HL-60 (cell line): ENCODE data around the gene CALML6.

Experiments
- DNase-seq, 2 experiments: peaks; one replicate each; pipeline ENCODE4 v3.0.0-alpha.2; 2010 to 2020; ENCODE audit warnings: low read depth in 1 of 2, low spot score in 1 of 2
- H3K27ac ChIP-seq: fragments of 250-450 bp; sonication (Bioruptor Pico); replicated peaks from 2 replicates; pipeline ENCODE4 v1.5.1; 2020; ENCODE audit warnings: mild to moderate bottlenecking, moderate library complexity
- H3K27me3 ChIP-seq: fragments of 250-450 bp; sonication (Bioruptor Pico); 2 replicates; pipeline ENCODE4 v1.5.1; 2021; ENCODE audit warnings: mild to moderate bottlenecking, moderate library complexity; ENCODE audit not compliant: insufficient read depth, poor library complexity, severe bottlenecking
- H3K4me3 ChIP-seq: replicated peaks from 2 replicates; pipeline ENCODE4 v1.5.1; 2011; ENCODE audit warnings: mild to moderate bottlenecking, control low read depth, low read length; ENCODE audit not compliant: insufficient read depth
- GABPA ChIP-seq: IDR thresholded peaks from 2 replicates; pipeline ENCODE4 v1.6.1; 2012; ENCODE audit warnings: low read depth
- POLR2AphosphoS5 ChIP-seq: IDR thresholded peaks from 2 replicates; pipeline ENCODE4 v1.6.1; 2012; ENCODE audit warnings: low read depth
- SPI1 ChIP-seq: IDR thresholded peaks from 2 replicates; pipeline ENCODE4 v1.6.1; 2012; ENCODE audit warnings: low read depth, mild to moderate bottlenecking, borderline replicate concordance
- TF ChIP-seq, protein P1 (sequence below): IDR thresholded peaks from one replicate; pipeline ENCODE4 v1.5.1; 2011; ENCODE audit warnings: low read length, control low read depth, inconsistent platforms; ENCODE audit not compliant: insufficient read depth
- TF ChIP-seq, protein P2 (sequence below): IDR thresholded peaks from 2 replicates; pipeline ENCODE4 v1.6.1; 2012; ENCODE audit warnings: low read depth; ENCODE audit not compliant: insufficient replicate concordance

CALML6 gene

DNA sequence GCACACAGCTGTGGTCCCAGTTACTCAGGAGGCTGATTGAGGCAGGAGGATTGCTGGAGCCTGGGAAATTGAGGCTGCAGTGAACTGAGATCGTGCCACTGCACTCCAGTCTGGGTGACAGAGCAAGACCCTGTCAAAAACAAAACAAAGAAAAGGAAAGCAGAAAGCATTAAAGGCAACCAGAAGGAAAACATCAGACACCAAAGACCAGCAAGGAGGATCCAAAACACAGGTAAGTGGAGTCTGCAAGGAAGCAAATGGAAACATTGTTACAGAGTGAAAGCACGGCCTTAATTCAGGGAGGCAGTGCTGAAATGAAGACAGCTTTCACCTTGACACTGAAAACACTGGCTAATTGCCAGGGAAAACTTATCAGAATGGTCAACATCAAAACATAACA lies 47.7 kb downstream of the CALML6 start:
- Histone ChIP-seq H3K27ac (no peak overlapping the region), H3K27me3 (peaks cover 9% of the 10 kb centered on the region), H3K4me3 (no peak overlapping the region)
- TF ChIP-seq, protein P1, sequence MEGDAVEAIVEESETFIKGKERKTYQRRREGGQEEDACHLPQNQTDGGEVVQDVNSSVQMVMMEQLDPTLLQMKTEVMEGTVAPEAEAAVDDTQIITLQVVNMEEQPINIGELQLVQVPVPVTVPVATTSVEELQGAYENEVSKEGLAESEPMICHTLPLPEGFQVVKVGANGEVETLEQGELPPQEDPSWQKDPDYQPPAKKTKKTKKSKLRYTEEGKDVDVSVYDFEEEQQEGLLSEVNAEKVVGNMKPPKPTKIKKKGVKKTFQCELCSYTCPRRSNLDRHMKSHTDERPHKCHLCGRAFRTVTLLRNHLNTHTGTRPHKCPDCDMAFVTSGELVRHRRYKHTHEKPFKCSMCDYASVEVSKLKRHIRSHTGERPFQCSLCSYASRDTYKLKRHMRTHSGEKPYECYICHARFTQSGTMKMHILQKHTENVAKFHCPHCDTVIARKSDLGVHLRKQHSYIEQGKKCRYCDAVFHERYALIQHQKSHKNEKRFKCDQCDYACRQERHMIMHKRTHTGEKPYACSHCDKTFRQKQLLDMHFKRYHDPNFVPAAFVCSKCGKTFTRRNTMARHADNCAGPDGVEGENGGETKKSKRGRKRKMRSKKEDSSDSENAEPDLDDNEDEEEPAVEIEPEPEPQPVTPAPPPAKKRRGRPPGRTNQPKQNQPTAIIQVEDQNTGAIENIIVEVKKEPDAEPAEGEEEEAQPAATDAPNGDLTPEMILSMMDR = no peak
- no peak for TF ChIP-seq GABPA
- no peak for TF ChIP-seq POLR2AphosphoS5
- TF ChIP-seq, protein P2, sequence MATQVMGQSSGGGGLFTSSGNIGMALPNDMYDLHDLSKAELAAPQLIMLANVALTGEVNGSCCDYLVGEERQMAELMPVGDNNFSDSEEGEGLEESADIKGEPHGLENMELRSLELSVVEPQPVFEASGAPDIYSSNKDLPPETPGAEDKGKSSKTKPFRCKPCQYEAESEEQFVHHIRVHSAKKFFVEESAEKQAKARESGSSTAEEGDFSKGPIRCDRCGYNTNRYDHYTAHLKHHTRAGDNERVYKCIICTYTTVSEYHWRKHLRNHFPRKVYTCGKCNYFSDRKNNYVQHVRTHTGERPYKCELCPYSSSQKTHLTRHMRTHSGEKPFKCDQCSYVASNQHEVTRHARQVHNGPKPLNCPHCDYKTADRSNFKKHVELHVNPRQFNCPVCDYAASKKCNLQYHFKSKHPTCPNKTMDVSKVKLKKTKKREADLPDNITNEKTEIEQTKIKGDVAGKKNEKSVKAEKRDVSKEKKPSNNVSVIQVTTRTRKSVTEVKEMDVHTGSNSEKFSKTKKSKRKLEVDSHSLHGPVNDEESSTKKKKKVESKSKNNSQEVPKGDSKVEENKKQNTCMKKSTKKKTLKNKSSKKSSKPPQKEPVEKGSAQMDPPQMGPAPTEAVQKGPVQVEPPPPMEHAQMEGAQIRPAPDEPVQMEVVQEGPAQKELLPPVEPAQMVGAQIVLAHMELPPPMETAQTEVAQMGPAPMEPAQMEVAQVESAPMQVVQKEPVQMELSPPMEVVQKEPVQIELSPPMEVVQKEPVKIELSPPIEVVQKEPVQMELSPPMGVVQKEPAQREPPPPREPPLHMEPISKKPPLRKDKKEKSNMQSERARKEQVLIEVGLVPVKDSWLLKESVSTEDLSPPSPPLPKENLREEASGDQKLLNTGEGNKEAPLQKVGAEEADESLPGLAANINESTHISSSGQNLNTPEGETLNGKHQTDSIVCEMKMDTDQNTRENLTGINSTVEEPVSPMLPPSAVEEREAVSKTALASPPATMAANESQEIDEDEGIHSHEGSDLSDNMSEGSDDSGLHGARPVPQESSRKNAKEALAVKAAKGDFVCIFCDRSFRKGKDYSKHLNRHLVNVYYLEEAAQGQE = no peak
- TF ChIP-seq SPI1 = no peak
- DNase-seq = no peak

DNA sequence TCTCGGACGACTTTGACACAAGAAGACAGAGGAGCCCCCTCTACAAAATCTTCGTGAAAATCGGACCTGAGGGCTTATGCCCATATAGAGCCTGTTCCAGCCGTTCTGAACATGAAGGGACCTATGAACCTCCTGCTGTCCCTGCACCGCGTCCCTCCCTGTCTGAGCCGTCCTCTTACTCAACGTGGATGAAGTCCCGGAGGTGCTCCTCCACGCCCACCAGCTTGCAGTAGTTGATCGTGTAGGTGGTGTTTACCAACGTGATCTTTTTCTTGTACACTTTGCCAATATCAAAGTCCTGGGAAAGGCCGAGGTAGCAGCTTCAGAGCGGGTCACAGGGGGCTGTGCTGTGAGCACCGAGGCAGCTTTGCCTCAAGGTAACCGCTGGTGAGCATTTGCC lies 48.5 kb downstream of the CALML6 start:
- Histone ChIP-seq H3K27ac (no peak overlapping the region), H3K4me3 (no peak overlapping the region), H3K27me3 (peaks cover 10% of the 10 kb centered on the region)
- no peak for TF ChIP-seq POLR2AphosphoS5
- TF ChIP-seq, protein P1 = no peak
- TF ChIP-seq GABPA = no peak
- TF ChIP-seq, protein P2 = no peak
- TF ChIP-seq SPI1 = no peak
- no peak for DNase-seq

DNA sequence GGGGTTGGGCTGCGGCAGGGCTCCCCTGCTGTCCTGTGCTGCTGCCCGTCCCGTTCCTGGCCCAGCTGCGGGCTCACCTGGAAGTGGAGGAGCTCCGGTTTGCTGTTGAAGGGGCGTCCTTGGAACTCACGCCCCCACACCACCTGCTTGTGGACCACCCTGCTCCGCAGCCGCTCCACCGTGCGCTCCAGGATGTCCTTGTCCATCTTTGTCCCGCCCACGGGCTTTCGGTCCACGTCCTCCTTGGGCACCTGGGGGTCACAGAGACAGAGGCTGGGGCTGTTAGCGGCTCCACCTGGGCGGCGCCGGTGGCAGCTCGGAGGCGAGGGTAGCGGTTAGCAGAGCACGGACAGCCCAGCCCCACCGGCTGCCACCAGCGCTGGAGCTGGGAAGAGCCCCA lies 49.8 kb downstream of the CALML6 start:
- no peak for DNase-seq
- H3K4me3 ChIP-seq = no peak overlapping the region
- TF ChIP-seq GABPA = no peak
- TF ChIP-seq SPI1 = no peak
- TF ChIP-seq POLR2AphosphoS5 = no peak
- TF ChIP-seq, protein P2 = no peak
- no peak overlapping the region for H3K27ac ChIP-seq
- H3K27me3 ChIP-seq = peaks cover 10% of the 10 kb centered on the region
